Transverse colon (tissue), 4 donors: Measurements from ENCODE around the gene NT5DC2. TPM values are rescaled to one million over a fixed set of nuclear protein-coding genes. Genes with fewer than 3 reads are reported as not detected.

Experiments used
- DNase-seq: peaks from one replicate; pipeline ENCODE4 v3.0.0-alpha.2; 2019
- H3K27ac ChIP-seq, 4 donors: fragments of 200-600 bp; sonication (generic); 2 replicates each; pipeline ENCODE4 v1.5.1; 2016 to 2018; ENCODE audit warnings: inconsistent platforms in 4 of 4
- H3K27me3 ChIP-seq: fragments of 200-600 bp; sonication (generic); 2 replicates; pipeline ENCODE4 v1.5.1; 2017; ENCODE audit warnings: inconsistent platforms
- H3K36me3 ChIP-seq, 4 donors: fragments of 200-600 bp; sonication (generic); 2 replicates each; pipeline ENCODE4 v1.5.1; 2017 to 2019; ENCODE audit warnings: inconsistent platforms in 4 of 4
- H3K4me1 ChIP-seq, 4 donors: fragments of 200-600 bp; sonication (generic); 2 replicates each; pipeline ENCODE4 v1.5.1; 2017 to 2020; ENCODE audit warnings: inconsistent platforms in 4 of 4
- H3K4me3 ChIP-seq, 4 donors: fragments of 200-600 bp; sonication (generic); 1 replicate in 1 of 4; 2 replicates in 3 of 4; pipeline versions ENCODE4 v1.5.1 to v1.6.1; 2017 to 2019; ENCODE audit warnings: inconsistent platforms in 4 of 4
- H3K9me3 ChIP-seq, 2 donors: fragments of 200-600 bp; sonication (generic); 2 replicates each; pipeline ENCODE4 v1.5.1; 2017 to 2019; ENCODE audit warnings: inconsistent platforms in 2 of 2
- CTCF ChIP-seq, 5 experiments: fragments of 200-600 bp in 3 of 5; fragments of 450-650 bp in 2 of 5; sonication (generic) in 3 of 5; IDR thresholded peaks; 1 replicate in 2 of 5; 2 replicates in 3 of 5; pipeline ENCODE4 v1.5.1; 2016 to 2017; ENCODE audit warnings: antibody characterized with exemption in 5 of 5, inconsistent platforms in 3 of 5, mild to moderate bottlenecking in 2 of 5, moderate library complexity in 1 of 5
- EP300 ChIP-seq: sonication (generic); formaldehyde crosslinking; IDR thresholded peaks from one replicate; pipeline ENCODE4 v1.6.1; 2017; ENCODE audit warnings: antibody characterized with exemption, low read depth
- POLR2A ChIP-seq: fragments of 450-650 bp; IDR thresholded peaks from one replicate; pipeline ENCODE4 v1.6.1; 2016; ENCODE audit warnings: antibody characterized with exemption, mild to moderate bottlenecking, moderate library complexity
- POLR2AphosphoS5 ChIP-seq, 3 donors: sonication (generic); formaldehyde crosslinking; IDR thresholded peaks; one replicate each; pipeline ENCODE4 v1.6.1; 2016; ENCODE audit warnings: antibody characterized with exemption in 3 of 3
- WGBS, 2 donors: methylation state at CpG; one replicate each; pipeline ENCODE4 v1.1.5; 2018; ENCODE audit warnings: low coverage in 1 of 2; 5-methylcytosine and 5-hydroxymethylcytosine counted together
- in situ Hi-C, 4 donors: fragments of 200-750 bp; cut with MboI; loops; one replicate each; pipeline versions ENCODE4 v1.15.0 to v1.15.1; 2017; ENCODE audit warnings: low sequenced_read_pairs in 3 of 4, low pct_ligation_motif_present in 1 of 4, low pct_unique_long_range_greater_than_20kb in 1 of 4
- intact Hi-C: fragments of 100-400 bp; cut with DNase I; formaldehyde crosslinking; loops from one replicate; pipeline ENCODE4 v1.15.1; 2023; ENCODE audit warnings: low total_unique reads
- total RNA-seq, 4 donors: library from RNA; depleted of rRNA; stranded (reverse); fragments of >200 nt; gene quantifications; one replicate each; pipeline ENCODE4 v1.1.0, GENCODE V29; 2016

The NT5DC2 gene
- total RNA-seq, 4 donors from 2014 or later: 5.5 to 16.7 (median 14.9) TPM; not detected in 1

GRCh38 chr3:52483577-52484381 is 49.9 kb downstream of the NT5DC2 start:
- in situ Hi-C loops: no loop called here
- no peak for DNase-seq
- H3K27ac ChIP-seq: peak overlapping the region in 3 of 4 donors; percentile 23 to 51 (median 46)
- no peaks in the 10 kb centered on the region for H3K27me3 ChIP-seq
- intact Hi-C loops: no loop called here
- no peak for TF ChIP-seq POLR2A
- no peak for TF ChIP-seq POLR2AphosphoS5 (IDR thresholded peaks at IDR 0.05)
- TF ChIP-seq EP300: no peak
- no peak for TF ChIP-seq CTCF (IDR thresholded peaks at IDR 0.05)
- H3K9me3 ChIP-seq: no peaks in the 10 kb centered on the region
- peaks cover 0 to 16% (median 4%) of the 10 kb centered on the region in 4 donors for H3K4me1 ChIP-seq
- H3K36me3 ChIP-seq: peaks cover 0 to 46% (median 21%) of the 10 kb centered on the region in 4 donors
- WGBS, 2 donors: 79% methylated on average over 13 of the region's 13 CpGs; no CpG with 5 or more reads in 1 of the 2 donors
- no peak overlapping the region for H3K4me3 ChIP-seq

GRCh38 chr3:52483081-52483480 is 50.6 kb downstream of the NT5DC2 start:
- no peak overlapping the region for H3K4me3 ChIP-seq
- no peaks in the 10 kb centered on the region for H3K27me3 ChIP-seq
- H3K36me3 ChIP-seq: peaks cover 0 to 46% (median 21%) of the 10 kb centered on the region in 4 donors
- intact Hi-C loops (no loop called here), in situ Hi-C loops (no loop called here)
- no peak for DNase-seq
- WGBS, 2 donors: 88 to 93% methylated on average over 5 to 14 of the region's 14 CpGs
- peaks cover 0 to 16% (median 4%) of the 10 kb centered on the region in 4 donors for H3K4me1 ChIP-seq
- peak overlapping the region in 3 of 4 donors; percentile 20 to 51 (median 46) for H3K27ac ChIP-seq
- TF ChIP-seq POLR2A: no peak
- no peak for TF ChIP-seq POLR2AphosphoS5 (IDR thresholded peaks at IDR 0.05)
- no peak for TF ChIP-seq CTCF (IDR thresholded peaks at IDR 0.05)
- no peak for TF ChIP-seq EP300
- H3K9me3 ChIP-seq: no peaks in the 10 kb centered on the region

GRCh38 chr3:52481819-52482521 is 51.7 kb downstream of the NT5DC2 start:
- H3K27ac ChIP-seq: no peak overlapping the region
- DNase-seq: no peak
- in situ Hi-C loops: no loop called here
- intact Hi-C loops: no loop called here
- H3K36me3 ChIP-seq: peaks cover 0 to 53% (median 25%) of the 10 kb centered on the region in 4 donors
- H3K4me1 ChIP-seq: peaks cover 0 to 16% (median 4%) of the 10 kb centered on the region in 4 donors
- TF ChIP-seq EP300 (no peak), POLR2A (no peak), POLR2AphosphoS5 (IDR thresholded peaks at IDR 0.05) (no peak), CTCF (IDR thresholded peaks at IDR 0.05) (peak in 1 of 5 experiments; percentile 11)
- no peak overlapping the region for H3K4me3 ChIP-seq
- no peaks in the 10 kb centered on the region for H3K9me3 ChIP-seq
- WGBS, 2 donors: 91 to 100% methylated on average over 8 to 22 of the region's 23 CpGs
- no peaks in the 10 kb centered on the region for H3K27me3 ChIP-seq
